ENCODE results near the gene TSKS.

GRCh38 chr19:49739933-49740332 is 23.2 kb downstream of the TSKS start:
- no peak for TF ChIP-seq CTCF (IDR thresholded peaks at IDR 0.05)
- no peak for TF ChIP-seq EP300 (IDR thresholded peaks at IDR 0.05)
- TF ChIP-seq POLR2AphosphoS5 (IDR thresholded peaks at IDR 0.05) = no peak
- TF ChIP-seq POLR2A (IDR thresholded peaks at IDR 0.05; ENCODE audit: low read depth) = no peak
